H1 (cell line): ENCODE results near the gene PLBD1. TPM values are rescaled to one million over a fixed set of nuclear protein-coding genes. Genes with fewer than 3 reads are reported as not detected.

ENCODE experiments used
- CTCF ChIP-seq, 3 experiments: IDR thresholded peaks; 1 replicate in 2 of 3; 2 replicates in 1 of 3; pipeline versions ENCODE4 v1.5.1 to v1.6.1; 2011; ENCODE audit warnings: low read length in 3 of 3, mild to moderate bottlenecking in 3 of 3, inconsistent platforms in 2 of 3, low read depth in 1 of 3, moderate library complexity in 1 of 3; ENCODE audit not compliant: insufficient read depth in 1 of 3; ENCODE audit errors: control extremely low read depth in 1 of 3
- GABPA ChIP-seq: IDR thresholded peaks from 2 replicates; pipeline ENCODE4 v1.6.1; 2011; ENCODE audit warnings: mild to moderate bottlenecking, low read length, moderate library complexity, borderline replicate concordance; ENCODE audit not compliant: insufficient read depth
- POLR2AphosphoS5 ChIP-seq: IDR thresholded peaks from 2 replicates; pipeline ENCODE4 v1.6.1; 2011; ENCODE audit warnings: low read depth, low read length
- SIX5 ChIP-seq: IDR thresholded peaks from 2 replicates; pipeline ENCODE4 v1.6.1; 2011; ENCODE audit warnings: mild to moderate bottlenecking, low read depth, low read length
- TAF1 ChIP-seq: IDR thresholded peaks from 2 replicates; pipeline ENCODE4 v1.6.1; 2011; ENCODE audit warnings: mild to moderate bottlenecking, low read depth, low read length
- ZNF274 ChIP-seq: IDR thresholded peaks from 2 replicates; pipeline ENCODE4 v1.7.0; 2012; ENCODE audit warnings: low read length, borderline replicate concordance; ENCODE audit errors: extremely low read depth
- polyA plus RNA-seq, 7 experiments: library from polyadenylated mRNA; depleted of rRNA in 3 of 7; stranded (reverse) in 5 of 7; unstranded in 2 of 7; fragments of >200 nt in 5 of 7; fragments of 200-250 nt in 2 of 7; gene quantifications; 1 replicate in 5 of 7; 2 replicates in 1 of 7; 4 replicates in 1 of 7; pipeline versions ENCODE4 v1.2.1 to v1.2.3, GENCODE V29; 2011 to 2013; ENCODE audit warnings: missing spikeins in 2 of 7, mixed read lengths in 2 of 7
- total RNA-seq: library from RNA; stranded (reverse); fragmentation: NEBNext Ultra II Directional; extraction: Animal tissue kit (Norgen Biotek cat#: 25700); gene quantifications from 2 replicates; pipeline ENCODE4 v1.2.1, GENCODE V29; 2021

The PLBD1 gene
- total and polyA plus RNA-seq, 2 of the 8 experiments (the other 6 are each of a cell fraction or from before 2014, with no cell fraction given): 6.3 to 12.3 TPM

GRCh38 chr12:14482361-14482760 is 85.3 kb downstream of the PLBD1 start (continued):
- TF ChIP-seq CTCF (IDR thresholded peaks at IDR 0.05; ENCODE audit: control extremely low read depth in 1 of 3, insufficient read depth in 1 of 3, low read depth in 1 of 3, low read length in 3 of 3) (no peak), POLR2AphosphoS5 (no peak), ZNF274 (no peak), TAF1 (no peak), GABPA (no peak), SIX5 (no peak)
